ENCODE data around the gene ARHGAP15. TPM values are rescaled to one million over a fixed set of nuclear protein-coding genes. Genes with fewer than 3 reads are reported as not detected.

The ARHGAP15 gene
- total RNA-seq, 1 donor from 2014 or later: not detected

GRCh38 chr2:143417428-143417827, 288.2 kb downstream of the ARHGAP15 start:
- Mint-ChIP-seq H3K27ac (ENCODE audit: unreplicated experiment) (no peak overlapping the region), H3K9me3 (ENCODE audit: unreplicated experiment) (no peaks in the 10 kb centered on the region), H3K4me1 (ENCODE audit: unreplicated experiment) (peaks cover 2% of the 10 kb centered on the region), H3K36me3 (ENCODE audit: unreplicated experiment) (no peaks in the 10 kb centered on the region), H3K27me3 (ENCODE audit: unreplicated experiment) (peaks cover 3% of the 10 kb centered on the region), H3K4me3 (ENCODE audit: unreplicated experiment) (no peak overlapping the region)
- no peak for DNase-seq (ENCODE audit: extremely low spot score, unreplicated experiment)
- no peak for TF ChIP-seq CTCF (IDR thresholded peaks at IDR 0.05)

- no peak for DNase-seq (ENCODE audit: extremely low spot score, unreplicated experiment)
- H3K27me3 Mint-ChIP-seq (ENCODE audit: unreplicated experiment): peaks cover 3% of the 10 kb centered on the region
- no peaks in the 10 kb centered on the region for H3K9me3 Mint-ChIP-seq (ENCODE audit: unreplicated experiment)
- peaks cover 2% of the 10 kb centered on the region for H3K4me1 Mint-ChIP-seq (ENCODE audit: unreplicated experiment)
- H3K27ac Mint-ChIP-seq (ENCODE audit: unreplicated experiment): no peak overlapping the region
- no peak for TF ChIP-seq CTCF (IDR thresholded peaks at IDR 0.05)
- no peaks in the 10 kb centered on the region for H3K36me3 Mint-ChIP-seq (ENCODE audit: unreplicated experiment)
- H3K4me3 Mint-ChIP-seq (ENCODE audit: unreplicated experiment): no peak overlapping the region
Measured at GRCh38 chr2:143420313-143420712, 291.1 kb downstream of the ARHGAP15 start.

GRCh38 chr2:143422681-143423080, 293.5 kb downstream of the ARHGAP15 start:
- no peak overlapping the region for H3K27ac Mint-ChIP-seq (ENCODE audit: unreplicated experiment)

GRCh38 chr2:143425896-143426295, 296.7 kb downstream of the ARHGAP15 start:
- Mint-ChIP-seq H3K36me3 (ENCODE audit: unreplicated experiment) (no peaks in the 10 kb centered on the region), H3K9me3 (ENCODE audit: unreplicated experiment) (no peaks in the 10 kb centered on the region), H3K27ac (ENCODE audit: unreplicated experiment) (no peak overlapping the region), H3K4me3 (ENCODE audit: unreplicated experiment) (no peak overlapping the region), H3K4me1 (ENCODE audit: unreplicated experiment) (peaks cover 12% of the 10 kb centered on the region), H3K27me3 (ENCODE audit: unreplicated experiment) (no peaks in the 10 kb centered on the region)
- TF ChIP-seq CTCF (IDR thresholded peaks at IDR 0.05): no peak
- no peak for DNase-seq (ENCODE audit: extremely low spot score, unreplicated experiment)

More at GRCh38 chr2:143422681-143423080, 293.5 kb downstream of the ARHGAP15 start:
- no peaks in the 10 kb centered on the region for H3K27me3 Mint-ChIP-seq (ENCODE audit: unreplicated experiment)
- DNase-seq (ENCODE audit: extremely low spot score, unreplicated experiment): no peak
- H3K9me3 Mint-ChIP-seq (ENCODE audit: unreplicated experiment): no peaks in the 10 kb centered on the region
- H3K4me3 Mint-ChIP-seq (ENCODE audit: unreplicated experiment): no peak overlapping the region
- H3K4me1 Mint-ChIP-seq (ENCODE audit: unreplicated experiment): peaks cover 2% of the 10 kb centered on the region
- H3K36me3 Mint-ChIP-seq (ENCODE audit: unreplicated experiment): no peaks in the 10 kb centered on the region
- TF ChIP-seq CTCF (IDR thresholded peaks at IDR 0.05): no peak

- no peaks in the 10 kb centered on the region for H3K36me3 Mint-ChIP-seq (ENCODE audit: unreplicated experiment)
- H3K27me3 Mint-ChIP-seq (ENCODE audit: unreplicated experiment): no peaks in the 10 kb centered on the region
- no peak for TF ChIP-seq CTCF (IDR thresholded peaks at IDR 0.05)
- no peak for DNase-seq (ENCODE audit: extremely low spot score, unreplicated experiment)
- H3K27ac Mint-ChIP-seq (ENCODE audit: unreplicated experiment): no peak overlapping the region
- no peaks in the 10 kb centered on the region for H3K9me3 Mint-ChIP-seq (ENCODE audit: unreplicated experiment)
- peaks cover 12% of the 10 kb centered on the region for H3K4me1 Mint-ChIP-seq (ENCODE audit: unreplicated experiment)
- H3K4me3 Mint-ChIP-seq (ENCODE audit: unreplicated experiment): no peak overlapping the region
Measured at GRCh38 chr2:143426296-143426695, 297.1 kb downstream of the ARHGAP15 start.

All from osteocyte (in vitro differentiated cells).